GM19324 (cell line): Measurements from ENCODE around the gene NGF.
"Not testable (repeated sequence)": the region's sequence is repeated elsewhere in the genome, so short reads cannot be mapped to it uniquely, and the experiment has no call there.

Experiments used
- ATAC-seq: cut with Tn5 transposase; IDR thresholded peaks from one replicate; pipeline ENCODE4 v1.9.1; 2021; ENCODE audit warnings: mild to moderate bottlenecking, moderate library complexity; ENCODE audit not compliant: unreplicated experiment, low FRiP score

Gene NGF

DNA sequence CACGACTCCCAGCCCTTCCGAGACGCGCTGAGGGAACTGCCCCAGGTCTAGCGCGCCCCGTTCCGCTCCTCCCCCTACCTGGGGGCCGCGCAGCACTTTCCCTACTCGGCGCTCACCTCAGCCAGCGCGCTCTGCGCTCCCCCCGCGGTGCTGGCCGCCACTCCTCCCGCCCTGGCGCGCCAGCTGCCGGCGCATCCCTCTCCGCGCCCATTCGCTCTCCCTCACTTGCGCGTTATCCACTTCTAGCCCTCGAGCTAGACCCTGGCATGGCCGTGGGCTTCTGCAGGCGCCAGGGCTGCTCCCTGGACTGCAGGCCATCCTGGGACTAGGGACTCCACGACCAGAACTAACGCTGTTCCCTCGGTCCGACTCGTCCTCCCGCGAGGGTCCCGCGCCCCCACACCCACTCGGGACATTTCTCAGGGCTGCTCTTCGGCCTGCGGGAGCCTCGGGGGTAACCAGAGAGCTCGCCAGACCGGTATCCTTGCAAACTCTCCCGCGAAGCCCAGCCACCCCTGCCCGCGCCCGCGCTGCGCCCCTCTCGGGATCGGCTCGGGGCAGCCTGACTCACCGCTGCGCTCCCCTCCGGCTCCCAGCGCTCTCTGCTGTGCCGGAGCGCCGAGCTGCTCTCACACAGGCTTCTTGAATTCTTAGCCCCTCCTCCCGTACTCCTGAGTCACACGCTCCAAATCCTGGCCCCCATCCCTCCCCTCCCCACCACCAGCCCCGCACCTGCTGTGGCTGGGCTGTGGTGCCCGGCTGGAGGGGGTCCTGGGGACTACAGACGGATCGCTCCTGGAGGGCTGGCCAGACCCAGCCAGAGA, at the start of gene NGF:
Gene NGF, minus strand, starts transcription at position 617 of the 824 bp plus-strand sequence. CDS start 51,454 bp downstream, outside the sequence.
- ATAC-seq: no peak

GRCh38 chr1:115383455-115383854, 45.4 kb upstream of the NGF start:
- ATAC-seq: not testable (repeated sequence)

GRCh38 chr1:115379943-115380342, 41.9 kb upstream of the NGF start:
- no peak for ATAC-seq

- ATAC-seq: no peak
Observed at GRCh38 chr1:115377411-115377810, 39.4 kb upstream of the NGF start.

DNA sequence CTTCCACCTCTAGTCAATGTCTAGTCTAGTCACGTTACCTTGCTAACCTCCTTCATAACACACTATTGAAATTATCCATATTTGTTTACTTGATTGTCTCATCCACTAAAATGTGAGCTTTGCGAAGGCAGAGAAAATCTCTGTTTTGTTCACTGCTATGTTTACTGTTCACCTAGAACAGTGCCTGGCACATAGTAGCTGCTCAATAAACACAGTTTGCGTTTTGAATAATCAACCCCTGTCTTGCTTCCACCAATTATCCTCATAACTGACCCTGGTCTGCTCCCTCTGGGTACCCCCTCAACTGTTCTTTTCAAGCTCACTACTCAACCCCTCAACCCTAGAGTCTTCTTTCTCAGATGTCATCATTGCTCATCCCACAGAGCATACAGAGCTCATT, 36.5 kb upstream of the NGF start:
- ATAC-seq: no peak

DNA sequence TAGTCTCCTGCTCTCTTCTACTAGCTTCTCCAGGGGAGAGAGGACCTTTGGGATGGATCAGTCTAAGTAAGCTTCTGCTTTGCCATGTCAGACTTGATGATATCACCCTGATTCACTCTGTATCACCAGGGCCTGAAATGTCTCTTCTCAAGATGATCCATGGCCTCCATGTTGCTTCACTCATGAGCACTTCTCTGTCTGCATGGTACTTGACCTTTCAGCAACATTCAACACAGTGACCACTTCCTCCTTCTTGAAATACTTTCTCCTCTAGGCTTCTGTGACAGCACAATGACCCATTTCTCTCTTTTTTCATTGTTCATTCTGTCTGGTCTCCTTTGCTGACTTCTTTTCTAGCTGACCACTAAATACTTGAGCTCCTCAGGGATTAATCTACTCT, 35.3 kb upstream of the NGF start:
- ATAC-seq: no peak

GRCh38 chr1:115365738-115366137, 27.7 kb upstream of the NGF start:
- ATAC-seq: no peak

DNA sequence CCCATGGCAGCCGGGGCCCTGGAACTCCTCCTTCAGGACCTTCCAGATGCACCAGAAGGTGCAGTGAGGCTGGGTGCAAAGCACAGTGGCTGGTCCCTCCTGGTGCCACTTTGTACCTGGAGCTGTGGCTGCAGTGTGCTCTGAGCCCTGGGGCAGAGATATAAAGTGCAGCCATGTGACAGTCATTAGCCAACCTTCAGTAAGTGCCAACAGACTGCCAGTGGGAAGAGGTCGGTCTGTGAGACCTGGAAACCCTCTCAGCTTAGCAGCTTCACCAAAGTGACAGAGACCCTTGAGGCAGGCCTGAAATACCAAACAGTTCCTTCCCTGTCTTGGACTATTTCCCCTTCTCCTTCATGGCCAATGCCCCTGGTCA, 26.7 kb upstream of the NGF start:
- no peak for ATAC-seq

DNA sequence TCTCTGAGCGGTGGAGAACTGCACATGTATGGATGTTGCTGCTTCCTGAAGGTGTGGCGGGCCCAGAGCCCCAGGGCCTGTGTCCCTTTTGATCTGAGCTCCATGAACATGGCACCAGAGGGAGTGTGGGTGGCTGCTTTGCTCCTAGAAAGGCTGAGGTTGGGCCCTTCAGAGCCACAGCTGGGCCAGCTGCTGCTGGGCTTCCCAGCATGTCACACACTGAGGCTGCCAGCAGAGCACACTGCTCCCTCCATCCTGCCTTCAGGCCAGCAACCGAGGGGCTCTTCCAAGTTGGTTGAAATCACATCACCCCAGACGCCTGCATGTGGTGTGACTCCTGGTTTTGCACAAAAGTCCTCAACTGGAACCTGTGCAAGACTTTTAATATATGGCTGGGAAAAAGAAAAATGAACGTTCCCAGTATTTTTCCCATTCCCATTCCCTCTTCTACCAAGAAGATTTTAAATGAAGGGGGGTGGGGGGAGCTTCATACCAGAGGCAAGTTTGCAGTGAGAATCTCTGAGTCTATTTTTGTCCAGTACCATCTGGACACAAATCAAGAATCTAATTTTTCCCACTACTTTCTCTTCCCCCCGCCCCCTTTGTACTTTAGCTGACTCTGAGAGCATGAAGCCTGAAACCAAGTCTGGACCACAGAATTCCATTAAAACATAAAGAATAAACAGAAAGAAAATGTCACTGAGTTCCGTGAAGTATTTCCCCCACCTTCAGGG, 26.2 kb upstream of the NGF start:
- no peak for ATAC-seq

DNA sequence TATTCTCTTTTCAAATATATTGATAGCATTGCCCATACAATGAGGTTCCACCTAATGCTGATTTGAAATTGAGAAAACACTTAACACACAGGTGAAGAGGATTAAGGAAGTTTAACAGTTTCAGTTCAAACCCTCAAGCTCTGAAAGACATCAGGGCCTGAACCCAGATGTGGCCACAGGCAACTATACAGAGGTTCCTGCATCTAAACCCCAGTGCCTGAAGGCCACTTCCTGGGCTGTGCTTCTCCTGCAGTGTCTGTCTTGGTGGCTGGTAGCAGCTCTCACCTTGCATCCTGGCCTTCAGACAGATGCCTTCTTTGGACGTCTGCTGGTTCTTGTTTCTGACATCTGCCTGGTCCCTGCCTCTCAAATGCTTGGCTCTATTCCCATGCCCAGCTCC, 25.1 kb upstream of the NGF start:
- no peak for ATAC-seq

GRCh38 chr1:115360505-115361129, 22.6 kb upstream of the NGF start:
- ATAC-seq: not testable (repeated sequence)

GRCh38 chr1:115359787-115360452, 21.9 kb upstream of the NGF start:
- ATAC-seq: not testable (repeated sequence)

GRCh38 chr1:115356356-115356755, 18.3 kb upstream of the NGF start:
- no peak for ATAC-seq

GRCh38 chr1:115355069-115355468, 17.0 kb upstream of the NGF start:
- ATAC-seq: no peak

GRCh38 chr1:115351143-115351542, 13.1 kb upstream of the NGF start:
- ATAC-seq: no peak

DNA sequence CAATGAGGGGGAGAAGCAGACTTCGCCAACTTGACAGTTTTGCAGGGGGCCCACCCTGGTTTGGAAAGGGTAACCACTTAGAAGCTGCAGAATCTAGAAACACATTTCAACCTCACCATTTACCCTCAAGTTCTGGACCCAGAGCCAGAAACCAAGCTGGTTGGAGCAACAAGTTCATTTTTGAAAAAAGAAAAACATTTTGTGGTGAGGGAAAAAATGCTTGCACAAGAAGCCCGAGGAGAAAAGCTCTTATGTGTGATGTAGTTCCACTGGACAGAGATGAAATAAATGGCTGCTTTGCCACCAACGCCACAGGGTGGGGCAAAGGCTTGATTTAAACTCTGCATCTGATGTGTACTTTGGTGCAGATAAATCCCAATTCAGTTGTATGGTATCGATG, 10.6 kb upstream of the NGF start:
- ATAC-seq: no peak

DNA sequence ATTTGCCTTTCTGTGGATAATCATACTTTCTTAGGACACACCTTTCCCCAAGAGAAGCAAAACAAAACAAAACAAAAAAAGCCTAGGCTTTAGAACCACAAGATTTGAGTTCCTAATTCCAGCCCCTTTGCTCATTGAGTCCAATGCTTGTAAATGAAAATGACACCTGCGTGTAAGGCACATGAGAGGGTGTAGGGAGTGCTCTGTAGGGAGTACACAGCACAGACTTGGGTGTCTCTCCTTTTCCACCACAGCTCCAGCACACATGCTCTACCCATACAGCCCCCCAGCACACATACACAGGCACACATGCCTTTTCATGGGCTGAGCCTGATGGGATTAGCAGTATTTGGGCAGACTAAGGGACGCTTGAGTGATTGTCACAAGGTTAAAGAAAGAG, 9.2 kb upstream of the NGF start:
- ATAC-seq: no peak

GRCh38 chr1:115343200-115343737, 5.2 kb upstream of the NGF start:
- no peak for ATAC-seq

DNA sequence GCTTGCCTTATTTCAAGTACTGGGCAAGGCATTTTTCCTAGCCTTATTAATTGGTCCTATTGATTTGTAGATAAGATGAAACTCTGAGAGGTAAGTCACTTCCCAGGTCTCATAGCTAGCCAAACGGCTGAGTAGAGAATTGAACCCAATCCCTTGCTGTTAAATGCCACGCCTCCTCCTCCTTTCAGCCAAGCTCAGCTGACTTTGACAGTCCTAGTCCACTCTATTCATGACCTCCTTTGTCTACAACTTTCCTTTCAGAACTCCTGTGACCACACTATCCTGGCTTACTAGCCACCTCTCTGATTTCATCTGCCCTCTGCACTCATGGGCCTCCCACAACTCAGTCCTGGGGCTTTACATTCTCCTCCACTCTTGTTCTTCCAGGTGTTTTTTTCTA, 3.9 kb upstream of the NGF start:
- ATAC-seq: no peak

GRCh38 chr1:115340879-115341278, 2.8 kb upstream of the NGF start:
- no peak for ATAC-seq

DNA sequence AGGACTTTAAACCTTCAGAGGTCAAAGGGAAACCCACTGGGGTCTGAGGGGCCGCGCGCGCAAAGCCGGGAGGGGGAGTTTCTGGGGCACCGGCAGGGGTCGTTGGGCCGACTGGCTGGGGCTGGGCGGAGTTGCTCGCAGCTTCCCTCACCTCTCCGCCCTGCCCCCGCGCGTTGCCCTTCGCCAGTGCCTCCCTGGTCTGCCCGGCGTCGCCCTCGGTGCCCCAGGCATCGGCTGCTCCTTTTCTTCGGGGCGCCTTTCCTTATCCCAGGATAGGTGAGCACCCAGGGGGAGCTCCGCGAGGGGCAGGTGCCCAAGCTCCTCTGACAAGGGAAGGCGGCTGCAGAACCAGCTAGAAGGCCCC, 390 bp upstream of the NGF start:
- no peak for ATAC-seq
